ENCODE results near the gene ITFG2. TPM values are rescaled to one million over a fixed set of nuclear protein-coding genes. Genes with fewer than 3 reads are reported as not detected.

The ITFG2 gene
- 10.6 and 18.9 TPM in 2 replicates for total RNA-seq

GRCh38 chr12:2812290-2813213, at the start of gene ITFG2:
Gene ITFG2 (plus strand): TSS chr12:2812668. CDS start chr12:2812761, 93 bp downstream.

DNA sequence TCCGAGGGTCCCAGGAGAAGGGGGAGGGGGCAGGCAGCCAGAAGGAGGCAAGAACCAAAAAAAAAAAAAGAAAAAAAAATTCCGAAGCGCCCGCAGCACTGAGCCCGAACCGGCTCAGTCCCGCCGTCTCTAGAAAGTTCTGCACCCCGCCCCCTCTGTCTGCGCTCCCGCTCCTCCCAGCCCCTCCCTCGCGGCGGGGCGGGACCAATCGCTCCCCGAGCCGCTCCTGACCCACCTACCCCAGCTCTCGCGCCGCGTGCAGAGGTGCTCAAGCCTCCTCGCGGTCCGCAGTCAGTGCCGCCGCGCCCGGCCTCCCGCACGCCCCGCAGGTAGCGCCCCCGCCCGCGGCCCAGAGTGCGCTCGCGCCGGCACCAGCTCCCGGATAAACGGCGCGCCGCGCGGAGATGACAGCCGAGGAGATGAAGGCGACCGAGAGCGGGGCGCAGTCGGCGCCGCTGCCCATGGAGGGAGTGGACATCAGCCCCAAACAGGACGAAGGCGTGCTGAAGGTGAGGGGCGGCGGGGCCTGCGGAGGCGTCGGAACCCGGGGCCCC, 17.7 kb upstream of the ITFG2 start, which contains the start of gene FKBP4:
FKBP4 (plus strand) TSS at position 235 of the 554 bp plus-strand sequence; CDS start at position 405, 170 bp downstream.

DNA sequence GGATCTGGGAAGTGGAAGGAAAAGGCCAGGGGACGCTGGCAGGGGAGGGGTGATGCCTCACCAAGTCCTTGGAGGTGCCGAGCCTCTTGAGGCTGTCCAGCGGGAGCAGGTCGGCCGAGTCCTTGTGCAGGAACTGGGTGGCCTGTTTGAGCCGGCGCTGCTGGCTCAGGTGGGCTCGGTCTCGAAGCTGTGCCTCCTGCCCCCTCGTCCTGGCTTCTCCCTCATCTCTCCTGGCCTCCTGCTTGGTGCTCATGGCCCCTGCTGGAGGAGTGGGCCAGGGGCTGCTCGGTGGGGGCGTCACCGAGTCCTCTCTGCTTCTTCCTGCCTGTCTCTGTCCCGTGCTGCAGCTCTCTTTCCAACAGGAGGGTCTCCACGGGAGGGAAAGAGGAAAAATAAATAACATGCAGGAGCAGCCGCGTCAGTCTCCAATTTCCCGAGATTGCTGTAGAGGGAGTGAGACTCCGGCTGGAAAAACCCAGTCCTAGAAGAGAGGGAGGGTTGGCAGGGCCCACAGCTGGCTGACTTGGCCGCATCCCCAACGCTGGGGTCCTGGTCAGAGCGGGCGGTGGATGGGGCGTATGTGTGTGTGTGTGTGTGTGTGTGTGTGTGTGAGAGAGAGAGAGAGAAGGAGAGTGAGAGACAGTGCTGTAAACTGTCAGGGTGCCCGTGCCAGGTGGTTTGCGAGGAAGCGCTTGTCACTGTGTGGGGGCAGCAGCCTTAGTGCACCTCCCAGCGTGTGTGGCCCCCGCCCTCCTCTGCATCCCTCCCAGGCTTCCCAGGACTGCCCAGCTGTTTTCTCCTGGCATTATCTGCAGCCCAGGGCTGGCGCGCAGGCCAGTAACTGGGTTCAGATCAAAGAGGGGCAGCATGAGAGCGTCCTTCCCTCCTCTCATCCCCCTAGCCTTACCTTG, 22.4 kb downstream of the ITFG2 start, which contains the start of gene NRIP2:
NRIP2 (minus strand) TSS at position 455 of the 911 bp plus-strand sequence; CDS start at position 403, 52 bp downstream.

GRCh38 chr12:2857021-2857431, 44.6 kb downstream of the ITFG2 start, which contains the start of gene TEX52:
Gene TEX52 (minus strand): TSS chr12:2857039. CDS start chr12:2857026, 13 bp downstream.

Other genes with a start within 250 kb of the ITFG2 start
- gene FKBP4, start 17.7 kb upstream of the ITFG2 start, total RNA-seq = 84.4 and 99.9 TPM in 2 replicates
- gene NRIP2, start 22.4 kb downstream of the ITFG2 start, total RNA-seq = not detected in 2 replicates
- gene TEX52, start 44.4 kb downstream of the ITFG2 start, total RNA-seq = not detected in 2 replicates
- gene FOXM1, start 64.5 kb downstream of the ITFG2 start, total RNA-seq = 0.07 and 1.0 TPM in 2 replicates
- gene RHNO1, start 64.6 kb downstream of the ITFG2 start, total RNA-seq = 21.4 and 30.4 TPM in 2 replicates
- 13.7 and 29.4 TPM in 2 replicates for gene TULP3, start 78.2 kb downstream of the ITFG2 start, total RNA-seq
- 4.4 and 5.9 TPM in 2 replicates for gene TEAD4, start 146.7 kb downstream of the ITFG2 start, total RNA-seq